Mesendoderm (in vitro differentiated cells): ENCODE measurements around the gene CHCHD3. TPM values are rescaled to one million over a fixed set of nuclear protein-coding genes. Genes with fewer than 3 reads are reported as not detected.

Source experiments
- DNase-seq: peaks from one replicate; pipeline ENCODE4 v3.0.0; 2013
- H2AK5ac ChIP-seq: 2 replicates; pipeline ENCODE4 v1.6.1; 2013; ENCODE audit warnings: low read length, inconsistent platforms
- H2BK120ac ChIP-seq: 2 replicates; pipeline ENCODE4 v1.6.1; 2013; ENCODE audit warnings: low read depth, mild to moderate bottlenecking, low read length, moderate library complexity, mixed read lengths
- H2BK15ac ChIP-seq: replicated peaks from 2 replicates; pipeline ENCODE4 v1.6.1; 2013; ENCODE audit warnings: low read depth, mild to moderate bottlenecking, moderate library complexity
- H2BK5ac ChIP-seq: 2 replicates; pipeline ENCODE4 v1.6.1; 2013; ENCODE audit warnings: low read length, inconsistent platforms
- H3K18ac ChIP-seq: 2 replicates; pipeline ENCODE4 v1.6.1; 2013; ENCODE audit warnings: mild to moderate bottlenecking, low read length, mixed read lengths
- H3K23ac ChIP-seq: one replicate; pipeline ENCODE4 v1.6.1; 2013; ENCODE audit warnings: low read length
- H3K27ac ChIP-seq: 2 replicates; pipeline ENCODE4 v1.5.1; 2013; ENCODE audit warnings: low read depth, mild to moderate bottlenecking, inconsistent platforms, low read length, moderate library complexity
- H3K27me3 ChIP-seq: 2 replicates; pipeline ENCODE4 v1.6.1; 2013; ENCODE audit warnings: low read length, control low read depth, mild to moderate bottlenecking, inconsistent platforms; ENCODE audit not compliant: insufficient read depth, poor library complexity
- H3K36me3 ChIP-seq: 2 replicates; pipeline ENCODE4 v1.6.1; 2013; ENCODE audit warnings: low read length, inconsistent platforms; ENCODE audit not compliant: control insufficient read depth, insufficient read depth
- H3K4ac ChIP-seq: one replicate; pipeline ENCODE4 v1.6.1; 2013; ENCODE audit warnings: low read depth, mild to moderate bottlenecking, low read length, moderate library complexity
- H3K4me1 ChIP-seq: 2 replicates; pipeline ENCODE4 v1.6.1; 2013; ENCODE audit warnings: low read depth, low read length, inconsistent platforms; ENCODE audit not compliant: control insufficient read depth
- H3K4me2 ChIP-seq: 2 replicates; pipeline ENCODE4 v1.6.1; 2013; ENCODE audit warnings: low read length
- H3K4me3 ChIP-seq: 2 replicates; pipeline ENCODE4 v1.5.1; 2013; ENCODE audit warnings: mild to moderate bottlenecking, low read length
- H3K56ac ChIP-seq: one replicate; pipeline ENCODE4 v1.6.1; 2013; ENCODE audit warnings: low read length
- H3K79me1 ChIP-seq: 2 replicates; pipeline ENCODE4 v1.6.1; 2013; ENCODE audit warnings: low read length, inconsistent platforms
- H3K79me2 ChIP-seq: 2 replicates; pipeline ENCODE4 v1.6.1; 2013; ENCODE audit warnings: mild to moderate bottlenecking, low read length; ENCODE audit not compliant: control insufficient read depth, insufficient read depth
- H3K9ac ChIP-seq: 2 replicates; pipeline ENCODE4 v1.6.1; 2013; ENCODE audit warnings: low read length, inconsistent platforms
- H4K5ac ChIP-seq: one replicate; pipeline ENCODE4 v1.6.1; 2013; ENCODE audit warnings: low read length
- H4K8ac ChIP-seq: one replicate; pipeline ENCODE4 v1.6.1; 2013; ENCODE audit warnings: low read depth, mild to moderate bottlenecking, control low read depth, low read length, moderate library complexity
- WGBS: extraction: QIAGEN DNeasy Blood & Tissue Kit; methylation state at CpG from one replicate; pipeline ENCODE4 v1.1.7; 2013; ENCODE audit warnings: low lambda C conversion rate, missing lambda C conversion rate; ENCODE audit not compliant: insufficient coverage; ENCODE audit errors: extremely low coverage; 5-methylcytosine and 5-hydroxymethylcytosine counted together
- polyA plus RNA-seq, 2 experiments: library from polyadenylated mRNA; stranded (reverse); fragments of 200-250 nt; gene quantifications; one replicate each; pipeline ENCODE4 v1.2.3, GENCODE V29; 2013

Gene CHCHD3
- 126 TPM for polyA plus RNA-seq (2013, experiment 1 of 2)
- polyA plus RNA-seq (2013, experiment 2 of 2) = 129 TPM

GRCh38 chr7:133081599-133082389 is at the start of gene CHCHD3:
CHCHD3 (minus strand) TSS chr7:133082090; CDS start chr7:133081937, 153 bp downstream.
- H3K4me2 ChIP-seq = peak within 1 kb of the TSS; percentile 88
- peak within 1 kb of the TSS; percentile 96 for H3K4me3 ChIP-seq
- H3K23ac ChIP-seq = no peak within 1 kb of the TSS
- WGBS = no CpG with 5 or more reads among the region's 58 CpGs
- H3K4ac ChIP-seq = peak within 1 kb of the TSS; percentile 57
- H4K8ac ChIP-seq = no peak within 1 kb of the TSS
- H2BK120ac ChIP-seq = no peak within 1 kb of the TSS
- no peaks in the 10 kb centered on the region for H3K27me3 ChIP-seq
- peaks cover 37% of the 10 kb centered on the region for H3K79me2 ChIP-seq
- no peak within 1 kb of the TSS for H2AK5ac ChIP-seq
- no peaks in the 10 kb centered on the region for H3K36me3 ChIP-seq
- H2BK15ac ChIP-seq = no peak within 1 kb of the TSS
- H4K5ac ChIP-seq = no peak within 1 kb of the TSS
- H3K79me1 ChIP-seq = peaks cover 15% of the 10 kb centered on the region
- H3K4me1 ChIP-seq = peaks cover 5% of the 10 kb centered on the region
- H3K27ac ChIP-seq = no peak within 1 kb of the TSS
- DNase-seq = peak; percentile 99
- no peak within 1 kb of the TSS for H2BK5ac ChIP-seq
- no peak within 1 kb of the TSS for H3K18ac ChIP-seq
- H3K9ac ChIP-seq = peak within 1 kb of the TSS; percentile 88
- peak within 1 kb of the TSS; percentile 94 for H3K56ac ChIP-seq

GRCh38 chr7:133130166-133130565 is 48.3 kb upstream of the CHCHD3 start:
- WGBS = no CpG with 5 or more reads among the region's 8 CpGs

GRCh38 chr7:133126422-133126821 is 44.5 kb upstream of the CHCHD3 start:
- Histone ChIP-seq H3K27ac (no peak overlapping the region), H3K4me1 (no peaks in the 10 kb centered on the region), H2BK5ac (no peak overlapping the region), H3K79me2 (no peaks in the 10 kb centered on the region), H3K27me3 (no peaks in the 10 kb centered on the region), H3K4me3 (no peak overlapping the region), H3K4ac (no peak overlapping the region), H2AK5ac (no peak overlapping the region), H3K18ac (no peak overlapping the region), H3K56ac (no peak overlapping the region), H2BK15ac (no peak overlapping the region), H3K79me1 (no peaks in the 10 kb centered on the region), H3K36me3 (no peaks in the 10 kb centered on the region), H4K5ac (no peak overlapping the region), H2BK120ac (no peak overlapping the region), H4K8ac (no peak overlapping the region), H3K4me2 (no peak overlapping the region), H3K23ac (no peak overlapping the region), H3K9ac (no peak overlapping the region)
- WGBS = no CpG with 5 or more reads among the region's 2 CpGs
- no peak for DNase-seq

More at GRCh38 chr7:133130166-133130565, 48.3 kb upstream of the CHCHD3 start:
- H3K9ac ChIP-seq = no peak overlapping the region
- H3K4me2 ChIP-seq = no peak overlapping the region
- H3K79me2 ChIP-seq = no peaks in the 10 kb centered on the region
- no peak overlapping the region for H2BK5ac ChIP-seq
- H4K8ac ChIP-seq = no peak overlapping the region
- H3K4me1 ChIP-seq = no peaks in the 10 kb centered on the region
- H3K4me3 ChIP-seq = no peak overlapping the region
- no peak overlapping the region for H3K4ac ChIP-seq
- no peaks in the 10 kb centered on the region for H3K36me3 ChIP-seq
- H3K23ac ChIP-seq = no peak overlapping the region
- H3K79me1 ChIP-seq = no peaks in the 10 kb centered on the region
- H3K27ac ChIP-seq = no peak overlapping the region
- no peaks in the 10 kb centered on the region for H3K27me3 ChIP-seq
- no peak overlapping the region for H2BK15ac ChIP-seq
- H2BK120ac ChIP-seq = no peak overlapping the region
- H3K18ac ChIP-seq = no peak overlapping the region
- no peak overlapping the region for H3K56ac ChIP-seq
- no peak overlapping the region for H4K5ac ChIP-seq
- DNase-seq = no peak
- H2AK5ac ChIP-seq = no peak overlapping the region

GRCh38 chr7:133124974-133125373 is 43.1 kb upstream of the CHCHD3 start:
- H3K4ac ChIP-seq = no peak overlapping the region
- H3K23ac ChIP-seq = no peak overlapping the region
- no peak overlapping the region for H2BK5ac ChIP-seq
- no peaks in the 10 kb centered on the region for H3K4me1 ChIP-seq
- H4K8ac ChIP-seq = no peak overlapping the region
- no CpG with 5 or more reads among the region's 1 CpG for WGBS
- no peak overlapping the region for H3K4me2 ChIP-seq
- no peak overlapping the region for H2BK120ac ChIP-seq
- no peaks in the 10 kb centered on the region for H3K36me3 ChIP-seq
- no peak overlapping the region for H2BK15ac ChIP-seq
- H4K5ac ChIP-seq = no peak overlapping the region
- H3K79me2 ChIP-seq = no peaks in the 10 kb centered on the region
- no peaks in the 10 kb centered on the region for H3K79me1 ChIP-seq
- no peak overlapping the region for H3K27ac ChIP-seq
- no peak overlapping the region for H3K9ac ChIP-seq
- no peak overlapping the region for H3K56ac ChIP-seq
- DNase-seq = no peak
- H2AK5ac ChIP-seq = no peak overlapping the region
- H3K18ac ChIP-seq = no peak overlapping the region
- H3K27me3 ChIP-seq = no peaks in the 10 kb centered on the region
- no peak overlapping the region for H3K4me3 ChIP-seq

GRCh38 chr7:133121175-133121844 is 39.4 kb upstream of the CHCHD3 start:
- H2AK5ac ChIP-seq = no peak overlapping the region
- no peak overlapping the region for H2BK5ac ChIP-seq
- no CpG with 5 or more reads among the region's 7 CpGs for WGBS
- H3K27ac ChIP-seq = no peak overlapping the region
- H3K27me3 ChIP-seq = no peaks in the 10 kb centered on the region
- H3K4me3 ChIP-seq = no peak overlapping the region
- H3K4me1 ChIP-seq = no peaks in the 10 kb centered on the region
- no peak overlapping the region for H3K4me2 ChIP-seq
- DNase-seq = peak; percentile 43
- no peak overlapping the region for H3K18ac ChIP-seq
- no peak overlapping the region for H3K23ac ChIP-seq
- no peaks in the 10 kb centered on the region for H3K79me1 ChIP-seq
- no peak overlapping the region for H4K8ac ChIP-seq
- H4K5ac ChIP-seq = no peak overlapping the region
- H3K9ac ChIP-seq = no peak overlapping the region
- H3K36me3 ChIP-seq = no peaks in the 10 kb centered on the region
- no peak overlapping the region for H3K56ac ChIP-seq
- H2BK15ac ChIP-seq = no peak overlapping the region
- H3K4ac ChIP-seq = no peak overlapping the region
- H3K79me2 ChIP-seq = no peaks in the 10 kb centered on the region
- H2BK120ac ChIP-seq = no peak overlapping the region
